HG03045 (cell line): ENCODE results near the gene DEPDC7.

Experiments used
- ATAC-seq: cut with Tn5 transposase; IDR thresholded peaks from one replicate; pipeline ENCODE4 v1.9.1; 2021; ENCODE audit warnings: mild to moderate bottlenecking, moderate library complexity; ENCODE audit not compliant: unreplicated experiment

DEPDC7 gene

GRCh38 chr11:33059331-33060007 is 43.8 kb downstream of the DEPDC7 start:
- ATAC-seq, result no peak

- ATAC-seq, result no peak
Measured at GRCh38 chr11:33060271-33060670, 44.6 kb downstream of the DEPDC7 start.

GRCh38 chr11:33062137-33062536 is 46.5 kb downstream of the DEPDC7 start:
- ATAC-seq, result no peak

- ATAC-seq, result no peak
Measured at GRCh38 chr11:33063326-33063881, 47.7 kb downstream of the DEPDC7 start.

GRCh38 chr11:33064033-33064825 is 48.6 kb downstream of the DEPDC7 start:
- ATAC-seq, result no peak

- no peak for ATAC-seq
Measured at GRCh38 chr11:33064866-33065265, 49.2 kb downstream of the DEPDC7 start.

- ATAC-seq, result peak; percentile 46
Measured at GRCh38 chr11:33065445-33066178, 49.9 kb downstream of the DEPDC7 start.

GRCh38 chr11:33067294-33067693 is 51.6 kb downstream of the DEPDC7 start:
- no peak for ATAC-seq

- ATAC-seq, result no peak
Measured at GRCh38 chr11:33068611-33069340, 53.1 kb downstream of the DEPDC7 start.

GRCh38 chr11:33072465-33072864 is 56.8 kb downstream of the DEPDC7 start:
- ATAC-seq, result no peak
